HG02885 (cell line): ENCODE data around the gene TNFRSF18.
"Not testable (repeated sequence)": the region's sequence is repeated elsewhere in the genome, so short reads cannot be mapped to it uniquely, and the experiment has no call there.

Experiments
- ATAC-seq: cut with Tn5 transposase; IDR thresholded peaks from one replicate; pipeline ENCODE4 v1.9.1; 2021; ENCODE audit warnings: mild to moderate bottlenecking; ENCODE audit not compliant: unreplicated experiment, poor library complexity

The TNFRSF18 gene

DNA sequence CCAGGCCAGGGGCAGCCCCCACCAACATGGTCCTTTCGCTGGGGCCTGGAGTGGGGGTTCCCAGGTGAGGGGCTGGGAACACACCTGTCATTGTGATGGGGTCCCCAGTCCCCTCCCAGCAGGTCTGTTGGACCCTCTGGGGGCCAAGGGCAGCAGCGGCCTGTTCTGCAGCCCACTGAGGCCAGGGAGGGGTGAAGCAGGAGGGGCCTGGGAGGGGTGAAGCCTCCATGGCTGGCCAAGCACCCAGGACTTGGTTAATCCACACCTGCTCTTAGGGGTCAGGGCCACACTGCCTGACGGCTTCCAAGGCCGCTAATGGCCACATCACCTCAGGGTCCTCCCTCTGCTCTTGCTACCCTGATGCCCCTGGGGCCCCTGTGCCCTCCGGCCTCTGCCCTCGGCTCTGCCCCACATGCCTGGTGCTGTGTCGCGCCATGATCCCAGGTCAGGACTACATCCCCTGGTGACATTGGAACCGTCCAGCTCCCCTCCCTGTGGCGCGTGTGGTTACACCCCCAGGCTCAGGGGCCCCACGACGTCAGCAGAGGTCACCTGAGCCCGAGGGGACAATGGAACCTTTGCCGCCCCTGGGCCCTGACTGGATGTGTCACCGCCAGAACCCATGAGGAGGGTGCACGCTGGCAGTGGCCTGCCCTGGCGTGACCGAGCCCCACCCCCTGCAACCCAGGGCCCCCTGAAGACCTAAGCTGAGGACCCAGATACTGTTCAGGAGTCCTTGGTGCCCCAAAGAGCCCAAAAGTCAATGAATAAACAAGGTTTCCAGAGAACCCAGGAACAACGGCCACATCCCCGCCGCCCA, 7.0 kb downstream of the TNFRSF18 start:
- ATAC-seq: no peak

GRCh38 chr1:1198423-1199140, 7.8 kb downstream of the TNFRSF18 start:
- ATAC-seq: no peak

GRCh38 chr1:1197551-1198422, 8.6 kb downstream of the TNFRSF18 start:
- ATAC-seq: no peak

- ATAC-seq: no peak
Observed at GRCh38 chr1:1197188-1197500, 9.2 kb downstream of the TNFRSF18 start.

- ATAC-seq: no peak
Observed at GRCh38 chr1:1196431-1197187, 9.8 kb downstream of the TNFRSF18 start.

DNA sequence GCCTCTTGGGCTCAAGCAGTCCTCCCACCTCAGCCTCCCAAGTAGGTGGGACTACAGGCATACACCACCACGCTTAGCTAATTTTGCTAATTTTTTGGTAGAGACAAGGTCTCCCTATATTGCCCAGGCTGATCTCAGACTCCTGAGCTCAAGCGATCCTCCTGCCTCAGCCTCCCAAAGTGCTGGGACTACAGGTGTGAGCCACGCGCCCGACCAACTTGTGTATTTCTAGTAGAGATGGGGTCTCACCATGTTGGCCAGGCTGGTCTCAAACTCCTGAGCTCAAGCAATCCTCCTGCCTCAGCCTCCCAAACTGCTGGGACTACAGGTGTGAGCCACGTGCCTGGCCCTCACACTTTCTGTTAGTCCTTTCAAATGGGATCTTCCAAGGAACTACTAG, 10.7 kb downstream of the TNFRSF18 start:
- not testable (repeated sequence) for ATAC-seq

- ATAC-seq: no peak
Observed at GRCh38 chr1:1194723-1195122, 11.7 kb downstream of the TNFRSF18 start.

- no peak for ATAC-seq
Observed at GRCh38 chr1:1191734-1192133, 14.7 kb downstream of the TNFRSF18 start.

DNA sequence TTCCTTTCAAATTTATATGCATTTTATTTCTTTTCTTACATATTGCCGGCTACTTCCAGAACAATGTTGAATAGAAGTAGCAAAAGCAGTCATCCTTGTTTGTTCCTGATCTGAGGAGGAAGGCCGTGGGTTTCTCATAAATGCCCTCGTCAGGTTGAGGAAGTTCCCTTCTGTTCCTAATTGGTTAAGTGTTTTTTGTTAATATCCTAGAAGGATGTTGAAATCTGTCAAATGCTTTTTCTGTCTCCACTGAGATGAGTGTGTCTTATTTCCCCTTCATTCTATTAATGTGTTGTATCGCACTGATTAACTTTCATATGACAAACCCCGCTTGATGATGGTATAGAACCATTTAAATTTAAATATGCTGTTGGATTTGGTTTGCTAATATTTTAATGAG, 17.3 kb downstream of the TNFRSF18 start:
- ATAC-seq: no peak

DNA sequence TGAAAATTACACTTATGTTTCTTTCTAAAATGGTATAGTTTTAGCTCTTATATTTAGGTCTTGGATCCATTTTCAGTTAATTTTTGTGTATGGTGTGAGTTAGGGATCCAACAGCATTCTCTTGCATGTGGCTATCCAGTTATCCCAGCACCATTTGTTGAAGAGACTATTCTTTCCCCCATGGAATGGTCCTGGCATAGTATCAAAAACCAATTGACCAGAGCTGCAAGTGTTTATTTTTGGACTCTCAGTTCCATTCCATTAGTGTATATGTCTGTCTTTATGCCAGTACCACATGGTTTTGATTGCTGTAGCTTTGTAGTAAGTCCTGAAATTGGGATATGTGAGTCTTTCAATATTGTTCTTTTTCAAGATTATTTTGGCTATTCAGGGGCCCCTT, 18.5 kb downstream of the TNFRSF18 start:
- ATAC-seq: no peak

- no peak for ATAC-seq
Observed at GRCh38 chr1:1185101-1185765, 21.2 kb downstream of the TNFRSF18 start.

GRCh38 chr1:1183833-1184775, 22.3 kb downstream of the TNFRSF18 start:
- ATAC-seq: no peak

DNA sequence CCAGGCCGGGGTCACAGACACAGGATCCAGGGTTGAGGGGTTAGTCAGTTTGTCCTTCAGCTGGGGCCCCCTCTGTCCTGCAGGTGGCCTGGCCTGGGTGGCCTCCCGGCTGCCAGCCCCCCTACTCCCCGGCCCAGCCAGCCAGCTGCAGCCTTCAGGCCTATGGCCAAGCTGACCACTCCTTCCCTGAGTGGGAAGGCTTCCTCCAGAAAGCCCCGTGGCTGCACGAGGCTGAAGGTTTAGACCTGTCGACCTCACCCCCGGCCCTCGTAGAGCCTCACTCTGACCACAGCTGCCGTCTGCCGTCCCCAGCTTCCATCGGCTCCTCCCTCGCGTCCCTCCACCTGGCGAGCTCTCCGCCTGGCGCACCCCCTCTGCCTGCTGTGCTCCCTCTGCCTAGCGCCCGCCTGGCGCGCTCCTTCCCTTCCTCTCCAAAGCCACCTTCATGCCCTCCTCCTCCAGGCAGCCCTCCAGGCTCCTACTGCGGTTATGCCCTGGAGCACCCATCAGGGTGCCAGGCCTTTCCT, 23.1 kb downstream of the TNFRSF18 start:
- no peak for ATAC-seq

GRCh38 chr1:1182491-1183220, 23.7 kb downstream of the TNFRSF18 start:
- no peak for ATAC-seq

GRCh38 chr1:1181938-1182410, 24.4 kb downstream of the TNFRSF18 start:
- ATAC-seq: no peak

DNA sequence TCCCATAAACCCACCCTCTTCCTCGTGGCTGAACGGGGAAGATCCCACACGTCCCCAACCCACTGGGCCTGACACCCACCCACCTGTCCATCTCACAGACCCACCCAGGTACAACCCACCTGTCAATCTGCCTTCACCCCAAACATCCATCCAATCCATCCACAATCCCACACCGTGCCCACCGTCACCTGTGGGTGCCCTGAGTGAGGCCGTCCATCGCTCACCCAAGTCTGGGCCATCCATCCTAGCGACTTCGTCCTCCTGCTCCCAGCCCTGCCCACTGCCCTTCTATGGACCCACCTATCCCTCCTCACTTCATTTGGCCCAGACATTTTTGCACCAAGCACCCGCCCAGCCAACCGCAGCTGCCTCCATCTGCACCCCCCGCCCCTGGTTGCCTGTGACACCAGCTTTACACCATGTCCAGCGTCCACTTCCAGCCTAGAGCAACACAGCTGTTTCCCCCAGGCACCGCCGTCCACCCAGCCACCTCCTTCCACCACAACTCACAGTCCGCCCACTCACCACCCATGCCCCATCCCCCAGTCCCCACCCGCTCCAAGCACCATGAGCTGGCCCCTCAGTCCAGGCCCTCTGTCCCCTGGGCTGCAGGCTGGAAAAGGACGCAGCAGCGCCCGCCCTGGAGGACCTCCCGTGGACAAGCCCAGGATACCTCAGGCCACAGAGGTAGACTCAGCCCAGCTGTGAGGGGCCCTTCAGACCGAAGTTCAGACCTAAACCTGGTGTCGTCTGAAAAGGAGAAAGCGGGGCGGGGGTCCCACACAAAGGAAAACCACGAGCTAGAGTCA, 25.1 kb downstream of the TNFRSF18 start:
- ATAC-seq: no peak
